B cell (primary cell): ENCODE measurements around the gene TP53AIP1. TPM values are rescaled to one million over a fixed set of nuclear protein-coding genes. Genes with fewer than 3 reads are reported as not detected.

Source experiments
- ATAC-seq: fragments of 200-7000 bp; cut with Tn5 transposase; one replicate; pipeline ENCODE4 v1.10.0; 2021; ENCODE audit warnings: low read depth, mild to moderate bottlenecking, moderate number of reproducible peaks, moderate library complexity
- CTCF ChIA-PET: fragments of 350-600 bp; sonication (Branson Sonifier 250); formaldehyde crosslinking; loops from one replicate; lab custom pipeline; 2021; ENCODE audit warnings: antibody characterized with exemption, inconsistent platforms; lab: Charles Lee
- POLR2A ChIA-PET: fragments of 350-600 bp; sonication (Branson Sonifier 250); formaldehyde crosslinking; loops from one replicate; lab custom pipeline; 2021; ENCODE audit warnings: antibody characterized with exemption; lab: Charles Lee
- DNase-seq: peaks from one replicate; pipeline ENCODE4 v3.0.0; 2013
- H2AFZ ChIP-seq: 2 replicates; pipeline ENCODE4 v1.6.1; 2012; ENCODE audit warnings: mild to moderate bottlenecking, low read depth, low read length; ENCODE audit not compliant: insufficient read depth, poor library complexity, severe bottlenecking
- H3K27ac ChIP-seq, 2 donors: 1 replicate in 1 of 2; 2 replicates in 1 of 2; pipeline ENCODE4 v1.5.1; 2012 to 2013; ENCODE audit warnings: low read length in 2 of 2, mild to moderate bottlenecking in 2 of 2, moderate library complexity in 1 of 2
- H3K27me3 ChIP-seq, 4 experiments: fragments of 200-600 bp in 1 of 4; sonication (generic) in 1 of 4; replicated peaks in 1 of 4; 1 replicate in 2 of 4; 2 replicates in 2 of 4; pipeline versions ENCODE4 v1.6.1 to v1.7.0; 2013 to 2016; ENCODE audit warnings: low read length in 3 of 4, mild to moderate bottlenecking in 2 of 4, mixed read lengths in 1 of 4, moderate library complexity in 1 of 4; ENCODE audit not compliant: insufficient read depth in 4 of 4, control insufficient read depth in 3 of 4; ENCODE audit errors: control extremely low read depth in 1 of 4
- H3K36me3 ChIP-seq, 2 experiments: replicated peaks in 1 of 2; 1 replicate in 1 of 2; 2 replicates in 1 of 2; pipeline versions ENCODE4 v1.6.1 to v1.7.1; 2013; ENCODE audit warnings: low read length in 1 of 2; ENCODE audit not compliant: insufficient read depth in 2 of 2, control insufficient read depth in 1 of 2; ENCODE audit errors: control extremely low read depth in 1 of 2, extremely low read depth in 1 of 2
- H3K4me1 ChIP-seq, 2 donors: fragments of 200-600 bp in 1 of 2; sonication (generic) in 1 of 2; 1 replicate in 1 of 2; 2 replicates in 1 of 2; pipeline versions ENCODE4 v1.5.1 to v1.6.1; 2013 to 2017; ENCODE audit warnings: low read length in 2 of 2; ENCODE audit not compliant: control insufficient read depth in 2 of 2, insufficient read depth in 2 of 2
- H3K4me2 ChIP-seq: replicated peaks from 2 replicates; pipeline ENCODE3; 2012; ENCODE audit warnings: mild to moderate bottlenecking, low read depth, low read length; ENCODE audit not compliant: poor library complexity, severe bottlenecking
- H3K4me3 ChIP-seq, 5 experiments: fragments of 200-600 bp in 1 of 5; sonication (generic) in 1 of 5; 1 replicate in 3 of 5; 2 replicates in 2 of 5; pipeline versions ENCODE4 v1.5.1 to v1.7.0; 2011 to 2016; ENCODE audit warnings: low read length in 4 of 5, mild to moderate bottlenecking in 4 of 5, low read depth in 2 of 5, control low read depth in 1 of 5, moderate library complexity in 1 of 5; ENCODE audit not compliant: insufficient read depth in 1 of 5; ENCODE audit errors: control extremely low read depth in 1 of 5, extremely low read depth in 1 of 5
- H3K79me2 ChIP-seq: fragments of 200-600 bp; sonication (generic); one replicate; pipeline ENCODE4 v1.6.0; 2016; ENCODE audit warnings: low read length; ENCODE audit not compliant: control insufficient read depth, insufficient read depth
- H3K9ac ChIP-seq: fragments of 200-600 bp; sonication (generic); 2 replicates; pipeline ENCODE4 v1.6.1; 2017; ENCODE audit warnings: mild to moderate bottlenecking, low read length, moderate library complexity
- H3K9me3 ChIP-seq, 3 donors: one replicate each; pipeline versions ENCODE4 v1.6.1 to v1.7.1; 2013; ENCODE audit warnings: low read length in 2 of 3; ENCODE audit not compliant: control insufficient read depth in 2 of 3, insufficient read depth in 1 of 3; ENCODE audit errors: control extremely low read depth in 1 of 3
- H4K20me1 ChIP-seq: 2 replicates; pipeline ENCODE4 v1.6.0; 2012; ENCODE audit warnings: mild to moderate bottlenecking, low read length; ENCODE audit not compliant: insufficient read depth, control insufficient read depth, poor library complexity, severe bottlenecking
- H3K27ac Mint-ChIP-seq: one replicate; pipeline ENCODE4 v1.8.0; 2021; ENCODE audit warnings: mixed read lengths
- H3K27me3 Mint-ChIP-seq: one replicate; pipeline ENCODE4 v1.8.0; 2021; ENCODE audit warnings: mixed read lengths
- H3K4me1 Mint-ChIP-seq: one replicate; pipeline ENCODE4 v1.8.0; 2021; ENCODE audit warnings: mixed read lengths
- H3K4me3 Mint-ChIP-seq: one replicate; pipeline ENCODE4 v1.8.0; 2021; ENCODE audit warnings: mixed read lengths
- H3K9me3 Mint-ChIP-seq: one replicate; pipeline ENCODE4 v1.8.0; 2022; ENCODE audit warnings: mixed read lengths; ENCODE audit not compliant: insufficient read depth
- EZH2 ChIP-seq: IDR thresholded peaks from 2 replicates; pipeline ENCODE4 v1.6.1; 2012; ENCODE audit warnings: borderline replicate concordance, low read depth, mild to moderate bottlenecking, moderate library complexity, low read length; ENCODE audit not compliant: insufficient read depth, poor library complexity, severe bottlenecking
- WGBS: methylation state at CpG from one replicate; pipeline ENCODE4 v1.1.5; 2013; ENCODE audit warnings: missing lambda C conversion rate; ENCODE audit not compliant: insufficient coverage; 5-methylcytosine and 5-hydroxymethylcytosine counted together
- intact Hi-C: fragments of 100-400 bp; cut with micrococcal nuclease; formaldehyde crosslinking; loops from one replicate; pipeline ENCODE4 v1.10.0; 2022
- polyA plus RNA-seq: library from polyadenylated mRNA; depleted of rRNA; stranded (reverse); fragments of >200 nt; gene quantifications from 2 replicates; pipeline ENCODE4 v1.2.3, GENCODE V29; 2012
- total RNA-seq, 2 donors: library from RNA; stranded (reverse); fragments of 120-200 nt in 1 of 2; gene quantifications; 1 replicate in 1 of 2; 2 replicates in 1 of 2; pipeline versions ENCODE4 v1.2.3 to v1.2.4, GENCODE V29; 2013 to 2022
- TF ChIP-seq, protein P1 (sequence below): fragments of 200-600 bp; IDR thresholded peaks from one replicate; pipeline ENCODE4 v1.8.0; 2022; ENCODE audit warnings: antibody characterized with exemption, mild to moderate bottlenecking

TP53AIP1 gene
- total and polyA plus RNA-seq, 2 donors (not counting 1 experiment from before 2014, with no cell fraction given): 0.04 to 0.12 TPM

GRCh38 chr11:128886406-128887124, 56.1 kb downstream of the TP53AIP1 start:
- H4K20me1 ChIP-seq: no peaks in the 10 kb centered on the region
- ChIA-PET POLR2A (no interaction called here), CTCF (interaction anchor here (0.9 to 10.9 kb wide), 10 partner anchors 12 to 864 kb away, joined by 3 to 315 read pairs (median 4); no protein-coding TSS in a partner anchor)
- 6% methylated on average over 5 of the region's 5 CpGs for WGBS
- no peaks in the 10 kb centered on the region for H3K36me3 ChIP-seq
- H3K9me3 ChIP-seq: peaks cover 0 to 6% (median 0%) of the 10 kb centered on the region in 3 donors
- H3K27me3 ChIP-seq: peaks cover 0 to 76% (median 53%) of the 10 kb centered on the region in 4 experiments
- ATAC-seq (no peak), DNase-seq (no peak)
- H3K4me1 ChIP-seq: peaks cover 15 to 22% of the 10 kb centered on the region in 2 donors
- H3K79me2 ChIP-seq: no peaks in the 10 kb centered on the region
- no peak overlapping the region for H3K27ac ChIP-seq
- Mint-ChIP-seq H3K4me1 (peaks cover 15% of the 10 kb centered on the region), H3K9me3 (no peaks in the 10 kb centered on the region), H3K27me3 (peaks cover 78% of the 10 kb centered on the region), H3K27ac (no peak overlapping the region), H3K4me3 (no peak overlapping the region)
- H3K9ac ChIP-seq: no peak overlapping the region
- H3K4me2 ChIP-seq: no peak overlapping the region
- TF ChIP-seq EZH2: no peak
- TF ChIP-seq, protein P1, sequence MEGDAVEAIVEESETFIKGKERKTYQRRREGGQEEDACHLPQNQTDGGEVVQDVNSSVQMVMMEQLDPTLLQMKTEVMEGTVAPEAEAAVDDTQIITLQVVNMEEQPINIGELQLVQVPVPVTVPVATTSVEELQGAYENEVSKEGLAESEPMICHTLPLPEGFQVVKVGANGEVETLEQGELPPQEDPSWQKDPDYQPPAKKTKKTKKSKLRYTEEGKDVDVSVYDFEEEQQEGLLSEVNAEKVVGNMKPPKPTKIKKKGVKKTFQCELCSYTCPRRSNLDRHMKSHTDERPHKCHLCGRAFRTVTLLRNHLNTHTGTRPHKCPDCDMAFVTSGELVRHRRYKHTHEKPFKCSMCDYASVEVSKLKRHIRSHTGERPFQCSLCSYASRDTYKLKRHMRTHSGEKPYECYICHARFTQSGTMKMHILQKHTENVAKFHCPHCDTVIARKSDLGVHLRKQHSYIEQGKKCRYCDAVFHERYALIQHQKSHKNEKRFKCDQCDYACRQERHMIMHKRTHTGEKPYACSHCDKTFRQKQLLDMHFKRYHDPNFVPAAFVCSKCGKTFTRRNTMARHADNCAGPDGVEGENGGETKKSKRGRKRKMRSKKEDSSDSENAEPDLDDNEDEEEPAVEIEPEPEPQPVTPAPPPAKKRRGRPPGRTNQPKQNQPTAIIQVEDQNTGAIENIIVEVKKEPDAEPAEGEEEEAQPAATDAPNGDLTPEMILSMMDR: no peak
- no peak overlapping the region for H2AFZ ChIP-seq
- no peak overlapping the region for H3K4me3 ChIP-seq
- intact Hi-C loops: no loop called here

Other genes with a start within 250 kb of the TP53AIP1 start
- 115 and 122 TPM in 2 replicates for gene FLI1, start 248.8 kb downstream of the TP53AIP1 start, total RNA-seq
- gene FLI1, start 248.8 kb downstream of the TP53AIP1 start, polyA plus RNA-seq: 92.2 and 146 TPM in 2 replicates
- gene KCNJ1, start 75.6 kb downstream of the TP53AIP1 start, total RNA-seq: not detected in 2 replicates
- not detected in 2 replicates for gene KCNJ1, start 75.6 kb downstream of the TP53AIP1 start, polyA plus RNA-seq
- not detected in 2 replicates for gene KCNJ5, start 51.5 kb downstream of the TP53AIP1 start, total RNA-seq
- 0.01 TPM in 1 of 2 replicates, not detected in the other for gene KCNJ5, start 51.5 kb downstream of the TP53AIP1 start, polyA plus RNA-seq
- gene ARHGAP32, start 249.5 kb upstream of the TP53AIP1 start, total RNA-seq: 10.6 and 10.9 TPM in 2 replicates
- gene ARHGAP32, start 249.5 kb upstream of the TP53AIP1 start, polyA plus RNA-seq: 4.4 and 4.6 TPM in 2 replicates